D721Med (cell line): Measurements from ENCODE around the gene ETFA.

Experiments used
- DNase-seq: peaks from one replicate; pipeline ENCODE4 v3.0.0; 2011; ENCODE audit warnings: low spot score; ENCODE audit not compliant: insufficient read length
- FAIRE-seq: peaks from 2 replicates; lab custom pipeline; 2011; peaks lifted over from hg19 to GRCh38; lab: Jason Lieb, UNC
- TF ChIP-seq, protein P1 (sequence below): IDR thresholded peaks from 2 replicates; pipeline ENCODE4 v1.5.1; 2012; ENCODE audit warnings: mild to moderate bottlenecking, control low read depth; ENCODE audit not compliant: insufficient read depth; ENCODE audit errors: missing control alignments

Gene ETFA

DNA sequence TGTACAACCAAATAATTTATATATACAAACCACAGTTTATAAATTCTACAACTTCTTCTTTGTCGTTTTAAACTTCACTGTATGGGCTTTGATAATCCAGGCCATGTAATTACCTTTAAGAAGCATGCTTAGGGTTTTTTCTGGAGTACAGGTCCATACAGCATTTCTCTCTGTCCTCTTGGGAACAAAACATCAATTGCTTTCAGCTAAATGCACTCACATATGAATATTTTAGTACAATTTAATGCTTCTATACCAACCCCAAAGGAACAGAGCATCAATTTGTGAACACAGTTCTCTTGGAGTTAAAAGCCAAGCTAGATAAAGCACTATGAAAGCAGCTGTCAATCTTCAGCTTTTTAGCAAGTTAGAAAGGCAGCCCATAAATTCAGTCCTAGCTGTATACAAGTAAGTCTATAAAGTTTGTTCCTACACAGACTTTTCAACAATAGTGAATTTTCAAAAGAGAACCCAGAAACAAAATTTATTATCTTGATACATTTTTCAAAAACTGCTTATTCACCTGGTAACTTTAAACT, 66.1 kb downstream of the ETFA start:
- FAIRE-seq (no peak), DNase-seq (no peak)
- TF ChIP-seq, protein P1, sequence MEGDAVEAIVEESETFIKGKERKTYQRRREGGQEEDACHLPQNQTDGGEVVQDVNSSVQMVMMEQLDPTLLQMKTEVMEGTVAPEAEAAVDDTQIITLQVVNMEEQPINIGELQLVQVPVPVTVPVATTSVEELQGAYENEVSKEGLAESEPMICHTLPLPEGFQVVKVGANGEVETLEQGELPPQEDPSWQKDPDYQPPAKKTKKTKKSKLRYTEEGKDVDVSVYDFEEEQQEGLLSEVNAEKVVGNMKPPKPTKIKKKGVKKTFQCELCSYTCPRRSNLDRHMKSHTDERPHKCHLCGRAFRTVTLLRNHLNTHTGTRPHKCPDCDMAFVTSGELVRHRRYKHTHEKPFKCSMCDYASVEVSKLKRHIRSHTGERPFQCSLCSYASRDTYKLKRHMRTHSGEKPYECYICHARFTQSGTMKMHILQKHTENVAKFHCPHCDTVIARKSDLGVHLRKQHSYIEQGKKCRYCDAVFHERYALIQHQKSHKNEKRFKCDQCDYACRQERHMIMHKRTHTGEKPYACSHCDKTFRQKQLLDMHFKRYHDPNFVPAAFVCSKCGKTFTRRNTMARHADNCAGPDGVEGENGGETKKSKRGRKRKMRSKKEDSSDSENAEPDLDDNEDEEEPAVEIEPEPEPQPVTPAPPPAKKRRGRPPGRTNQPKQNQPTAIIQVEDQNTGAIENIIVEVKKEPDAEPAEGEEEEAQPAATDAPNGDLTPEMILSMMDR = no peak

DNA sequence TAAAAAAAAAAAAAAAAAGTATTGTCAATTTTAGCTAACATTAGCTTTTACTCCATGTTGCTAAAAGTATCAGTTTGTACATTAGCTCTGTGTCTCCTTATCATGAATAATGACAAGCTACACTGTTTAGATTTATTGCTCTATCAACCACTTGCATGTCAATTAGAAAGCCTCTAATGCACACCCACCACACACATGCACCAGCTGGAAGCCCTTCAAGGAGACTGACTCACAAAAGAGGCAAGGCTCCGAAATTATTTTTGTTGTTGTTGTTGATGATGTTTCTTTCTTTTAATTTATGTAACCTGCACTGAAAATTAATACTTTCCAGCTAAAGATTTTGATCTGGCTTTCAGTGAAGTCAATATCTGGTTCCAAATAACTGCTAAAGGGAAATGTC, 71.5 kb downstream of the ETFA start:
- TF ChIP-seq, protein P1 = no peak
- DNase-seq (no peak), FAIRE-seq (no peak)

DNA sequence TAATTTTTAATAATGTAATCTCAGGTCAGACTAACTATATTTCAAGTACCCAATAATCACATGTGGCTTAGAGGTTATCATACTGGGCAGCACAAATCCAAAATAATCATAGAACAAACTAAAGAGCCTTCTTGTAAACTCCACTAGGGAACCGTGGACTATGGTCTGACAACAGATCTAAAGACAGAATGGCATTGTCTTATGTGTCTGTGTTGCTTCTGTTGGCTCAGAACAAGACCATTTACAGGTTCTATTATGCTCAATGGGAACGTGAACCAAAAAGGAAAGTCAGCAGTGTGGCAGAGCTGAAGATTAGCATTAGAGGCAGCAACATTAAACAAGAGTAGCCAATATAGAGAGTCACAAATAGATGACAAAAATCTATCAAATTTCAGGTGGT, 74.9 kb downstream of the ETFA start:
- no peak for DNase-seq
- no peak for FAIRE-seq
- TF ChIP-seq, protein P1 = no peak

DNA sequence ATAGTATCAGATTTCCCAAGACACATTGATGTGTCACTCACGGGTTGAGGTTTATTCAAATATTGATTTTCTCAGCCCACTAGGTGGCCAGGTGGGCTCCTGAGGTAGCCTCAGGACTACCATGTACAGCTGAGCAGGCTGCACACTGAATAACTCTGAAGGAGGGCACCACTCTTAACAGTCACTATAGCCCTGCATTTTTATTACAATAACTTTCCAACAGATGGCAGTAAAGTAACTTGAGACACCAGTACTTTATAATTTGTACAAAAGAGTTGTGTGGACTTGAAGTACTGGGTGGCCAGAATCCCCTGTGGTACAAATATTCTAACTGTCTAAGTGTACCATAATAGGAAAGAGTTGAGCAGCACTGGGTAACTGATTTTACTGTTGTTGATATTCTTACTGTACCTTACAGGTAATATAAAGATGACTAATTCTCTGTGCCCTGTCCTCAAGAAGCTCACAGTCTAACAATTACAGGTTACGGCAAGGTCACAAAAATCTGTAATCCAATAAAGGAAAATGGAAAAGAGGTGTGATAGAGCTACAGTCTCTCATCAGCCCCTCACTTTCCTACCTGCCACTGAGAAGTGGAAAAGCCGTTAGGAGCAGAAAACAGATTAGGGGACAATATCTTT, 76.0 kb downstream of the ETFA start:
- FAIRE-seq (no peak), DNase-seq (no peak)
- TF ChIP-seq, protein P1 = peak; percentile 56

DNA sequence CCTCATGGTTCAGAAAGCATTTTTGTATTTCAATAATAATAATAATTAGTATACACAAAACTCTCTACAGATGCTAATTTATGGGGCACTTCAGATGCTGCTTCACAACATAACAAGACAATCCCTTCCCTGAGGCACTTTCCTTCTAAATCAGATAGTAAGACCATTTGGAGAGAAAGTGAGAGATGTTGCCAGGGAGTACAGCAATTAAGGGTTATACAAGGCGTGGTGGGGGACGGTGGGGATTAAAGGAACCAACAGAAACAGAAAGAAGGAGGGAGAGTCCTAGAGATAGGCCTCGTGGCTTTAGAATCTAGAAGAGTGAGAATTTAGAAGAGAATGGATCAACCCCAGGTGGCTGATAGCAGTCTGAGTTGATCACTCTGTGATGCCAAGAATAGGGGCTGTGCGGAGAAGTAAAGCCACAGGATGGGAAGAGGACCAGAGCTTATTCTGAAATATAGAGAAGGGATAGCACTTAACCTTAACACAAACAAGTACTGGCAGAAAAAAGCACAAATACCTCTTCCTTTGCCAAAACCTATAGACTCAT, 76.9 kb downstream of the ETFA start:
- TF ChIP-seq, protein P1 = no peak
- DNase-seq = no peak
- FAIRE-seq = no peak

DNA sequence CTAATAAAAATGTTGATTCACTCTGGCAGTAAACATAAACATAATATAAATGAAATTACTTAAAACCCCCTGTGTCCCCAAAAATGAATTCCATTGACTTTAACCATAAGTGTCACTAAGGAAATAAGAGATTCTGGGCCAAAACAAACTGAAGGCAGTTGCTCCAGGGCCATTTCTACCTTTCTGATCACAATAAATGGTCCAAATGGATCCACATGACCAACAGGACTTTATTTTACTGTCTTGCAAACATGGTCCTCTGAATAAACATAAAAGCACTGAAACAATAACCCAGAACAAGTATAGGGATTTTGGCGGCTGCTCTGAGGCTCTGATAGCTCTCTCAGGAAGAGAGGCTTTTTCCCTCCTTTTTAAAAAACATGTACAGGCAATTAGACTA, 77.3 kb downstream of the ETFA start:
- DNase-seq (no peak), FAIRE-seq (no peak)
- TF ChIP-seq, protein P1 = no peak

DNA sequence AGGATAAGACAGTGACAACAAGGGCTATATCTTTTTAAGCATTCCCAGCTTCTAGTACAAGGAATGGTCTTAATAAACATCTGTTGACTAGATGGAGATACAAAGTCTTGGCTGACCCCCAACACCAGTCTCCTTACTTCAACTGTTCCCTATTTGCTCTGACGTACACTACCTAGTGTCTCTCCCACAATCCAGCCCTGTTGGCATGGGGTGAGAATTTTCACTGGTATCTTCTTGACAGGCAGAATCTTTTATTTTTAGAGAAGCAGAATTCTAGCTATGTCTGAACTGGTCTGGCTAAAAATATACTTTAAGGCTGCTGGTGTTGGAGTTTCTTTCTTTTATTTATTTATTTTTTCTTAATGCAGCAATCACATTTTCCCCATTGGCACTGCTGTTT, 82.0 kb downstream of the ETFA start:
- FAIRE-seq = no peak

More for the DNA sequence above, 82.0 kb downstream of the ETFA start:
- TF ChIP-seq, protein P1 = no peak
- DNase-seq = no peak
